KOPT-K1 (cell line): Measurements from ENCODE around the gene MLXIPL.
"Not testable (repeated sequence)": the region's sequence is repeated elsewhere in the genome, so short reads cannot be mapped to it uniquely, and the experiment has no call there.

ENCODE experiments used
- H3K27ac ChIP-seq: fragments of 200-600 bp; sonication (generic); 2 replicates; pipeline ENCODE4 v1.5.1; 2016; ENCODE audit warnings: antibody characterized with exemption, mild to moderate bottlenecking, low read depth, low read length; ENCODE audit not compliant: poor library complexity, severe bottlenecking
- H3K36me3 ChIP-seq: fragments of 200-600 bp; sonication (generic); 2 replicates; pipeline ENCODE4 v1.5.1; 2017; ENCODE audit warnings: antibody characterized with exemption, mild to moderate bottlenecking, low read length, moderate library complexity; ENCODE audit not compliant: insufficient read depth
- H3K9me3 ChIP-seq: fragments of 200-600 bp; sonication (generic); 2 replicates; pipeline ENCODE4 v1.5.1; 2017; ENCODE audit warnings: antibody characterized with exemption, low read length, mild to moderate bottlenecking; ENCODE audit not compliant: insufficient read depth, poor library complexity, severe bottlenecking

MLXIPL gene, protein sequence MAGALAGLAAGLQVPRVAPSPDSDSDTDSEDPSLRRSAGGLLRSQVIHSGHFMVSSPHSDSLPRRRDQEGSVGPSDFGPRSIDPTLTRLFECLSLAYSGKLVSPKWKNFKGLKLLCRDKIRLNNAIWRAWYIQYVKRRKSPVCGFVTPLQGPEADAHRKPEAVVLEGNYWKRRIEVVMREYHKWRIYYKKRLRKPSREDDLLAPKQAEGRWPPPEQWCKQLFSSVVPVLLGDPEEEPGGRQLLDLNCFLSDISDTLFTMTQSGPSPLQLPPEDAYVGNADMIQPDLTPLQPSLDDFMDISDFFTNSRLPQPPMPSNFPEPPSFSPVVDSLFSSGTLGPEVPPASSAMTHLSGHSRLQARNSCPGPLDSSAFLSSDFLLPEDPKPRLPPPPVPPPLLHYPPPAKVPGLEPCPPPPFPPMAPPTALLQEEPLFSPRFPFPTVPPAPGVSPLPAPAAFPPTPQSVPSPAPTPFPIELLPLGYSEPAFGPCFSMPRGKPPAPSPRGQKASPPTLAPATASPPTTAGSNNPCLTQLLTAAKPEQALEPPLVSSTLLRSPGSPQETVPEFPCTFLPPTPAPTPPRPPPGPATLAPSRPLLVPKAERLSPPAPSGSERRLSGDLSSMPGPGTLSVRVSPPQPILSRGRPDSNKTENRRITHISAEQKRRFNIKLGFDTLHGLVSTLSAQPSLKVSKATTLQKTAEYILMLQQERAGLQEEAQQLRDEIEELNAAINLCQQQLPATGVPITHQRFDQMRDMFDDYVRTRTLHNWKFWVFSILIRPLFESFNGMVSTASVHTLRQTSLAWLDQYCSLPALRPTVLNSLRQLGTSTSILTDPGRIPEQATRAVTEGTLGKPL

DNA sequence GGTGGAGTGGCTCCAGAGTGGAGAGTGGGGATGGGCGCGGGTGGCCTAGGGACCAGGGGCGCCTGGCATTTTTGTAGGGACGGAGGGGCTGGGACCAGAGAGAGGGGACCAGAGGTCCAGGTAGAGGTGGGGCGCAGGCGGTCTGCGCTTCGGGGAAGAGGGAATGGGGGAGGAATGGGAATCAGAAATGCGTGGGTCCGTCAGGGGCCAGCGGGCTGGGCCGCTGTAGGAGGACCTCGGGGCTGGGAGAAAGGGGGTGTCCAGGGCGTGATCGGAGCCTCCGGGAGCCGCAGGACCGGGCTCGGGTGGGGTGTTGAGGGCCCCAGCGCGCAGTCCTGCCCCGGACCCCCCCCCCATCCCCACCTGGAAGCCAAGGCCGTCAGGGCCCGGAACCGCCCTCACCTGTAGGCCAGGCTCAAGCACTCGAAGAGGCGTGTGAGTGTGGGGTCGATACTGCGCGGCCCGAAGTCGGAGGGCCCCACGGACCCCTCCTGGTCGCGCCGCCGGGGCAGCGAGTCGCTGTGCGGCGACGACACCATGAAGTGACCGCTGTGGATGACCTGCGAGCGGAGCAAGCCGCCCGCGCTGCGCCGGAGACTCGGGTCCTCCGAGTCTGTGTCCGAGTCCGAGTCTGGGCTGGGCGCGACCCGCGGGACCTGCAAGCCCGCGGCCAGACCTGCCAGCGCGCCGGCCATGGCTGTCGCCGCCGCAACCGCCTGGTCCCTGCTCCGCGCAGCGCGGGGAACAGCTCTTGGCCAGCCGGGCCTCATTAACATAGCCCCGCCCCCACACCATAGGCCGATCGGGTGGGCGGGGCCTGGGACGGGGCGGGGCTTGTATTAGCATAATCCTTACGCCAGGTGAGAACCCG is at the start of gene MLXIPL:
Gene MLXIPL (minus strand): TSS at position 725 of the 871 bp plus-strand sequence. CDS start 30 bp downstream, at position 695.
- no peak within 1 kb of the TSS for H3K27ac ChIP-seq
- no peaks in the 10 kb centered on the region for H3K36me3 ChIP-seq
- no peaks in the 10 kb centered on the region for H3K9me3 ChIP-seq

DNA sequence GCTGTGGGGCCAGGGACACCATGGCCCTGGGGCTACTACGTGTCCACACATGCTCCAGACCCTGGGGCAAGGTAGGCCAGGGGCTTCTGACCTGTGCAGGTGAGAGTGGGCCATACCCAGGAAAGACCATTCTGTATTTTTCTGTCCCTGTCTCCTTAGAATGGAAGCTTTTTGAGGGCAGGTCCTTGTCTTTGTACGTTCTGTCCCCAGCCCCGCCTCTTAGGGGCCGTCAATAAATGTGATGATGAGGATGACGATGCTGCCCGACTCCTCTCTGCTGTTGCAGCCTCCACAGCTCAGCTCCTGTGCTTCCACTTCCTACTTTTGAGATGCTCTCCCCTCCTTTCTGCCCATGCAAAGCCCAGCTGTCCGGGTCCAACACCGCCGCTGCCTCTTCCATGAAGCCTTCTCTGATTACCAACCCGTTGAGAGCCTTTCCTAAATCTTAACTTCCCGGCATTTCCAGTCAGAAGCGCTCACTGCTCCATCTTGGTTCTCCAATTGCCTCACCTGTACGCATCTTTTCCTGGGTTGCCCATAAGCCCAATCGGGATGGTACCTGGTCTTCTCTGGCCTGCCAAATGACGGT is 47.6 kb upstream of the MLXIPL start:
- Histone ChIP-seq H3K36me3 (no peaks in the 10 kb centered on the region), H3K27ac (no peak overlapping the region), H3K9me3 (no peaks in the 10 kb centered on the region)

DNA sequence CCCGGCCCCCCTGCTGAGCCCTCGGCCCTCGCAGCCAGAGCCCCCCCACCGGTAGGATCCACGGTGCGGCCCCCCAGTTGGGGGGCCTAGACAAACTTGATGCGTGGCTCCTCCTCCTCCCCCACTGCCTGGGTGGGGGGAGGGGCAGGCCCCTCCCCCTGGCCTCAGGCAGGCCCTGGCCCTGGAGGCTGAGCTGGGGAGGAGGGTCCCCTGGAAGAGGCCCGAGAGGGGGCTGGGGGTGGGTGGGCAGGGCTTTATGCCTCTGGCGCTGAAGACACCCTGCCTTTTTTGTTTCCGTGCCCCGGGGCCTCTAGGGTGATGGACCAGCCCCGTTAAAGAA is 47.0 kb upstream of the MLXIPL start:
- Histone ChIP-seq H3K36me3 (no peaks in the 10 kb centered on the region), H3K27ac (no peak overlapping the region), H3K9me3 (no peaks in the 10 kb centered on the region)

DNA sequence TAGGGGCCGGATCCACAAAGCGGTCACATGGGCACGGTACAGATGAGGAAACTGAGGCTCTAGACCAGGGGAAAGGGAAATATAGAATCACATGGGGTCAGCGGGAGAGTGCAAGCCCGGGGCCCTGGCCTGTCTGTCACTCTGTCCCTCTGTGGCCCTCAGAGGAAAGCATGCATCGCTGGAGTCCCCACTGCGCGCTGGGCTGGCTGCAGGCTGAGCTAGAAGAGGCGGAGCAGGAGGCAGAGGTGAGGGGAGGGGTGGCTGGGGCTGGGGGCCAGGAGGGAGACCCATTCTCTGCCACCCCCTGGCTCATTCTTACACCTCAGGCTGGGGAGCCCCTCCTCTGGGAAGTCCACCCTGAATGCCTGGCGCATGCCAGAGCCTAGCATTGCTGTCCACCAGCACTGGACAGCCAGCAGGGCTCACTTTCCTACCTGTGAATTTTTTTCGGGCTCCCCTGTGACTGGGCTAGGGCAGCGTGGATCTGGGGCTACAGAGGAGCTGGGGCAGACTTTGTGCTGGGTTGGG is 45.6 kb upstream of the MLXIPL start:
- Histone ChIP-seq H3K36me3 (no peaks in the 10 kb centered on the region), H3K27ac (no peak overlapping the region), H3K9me3 (no peaks in the 10 kb centered on the region)

DNA sequence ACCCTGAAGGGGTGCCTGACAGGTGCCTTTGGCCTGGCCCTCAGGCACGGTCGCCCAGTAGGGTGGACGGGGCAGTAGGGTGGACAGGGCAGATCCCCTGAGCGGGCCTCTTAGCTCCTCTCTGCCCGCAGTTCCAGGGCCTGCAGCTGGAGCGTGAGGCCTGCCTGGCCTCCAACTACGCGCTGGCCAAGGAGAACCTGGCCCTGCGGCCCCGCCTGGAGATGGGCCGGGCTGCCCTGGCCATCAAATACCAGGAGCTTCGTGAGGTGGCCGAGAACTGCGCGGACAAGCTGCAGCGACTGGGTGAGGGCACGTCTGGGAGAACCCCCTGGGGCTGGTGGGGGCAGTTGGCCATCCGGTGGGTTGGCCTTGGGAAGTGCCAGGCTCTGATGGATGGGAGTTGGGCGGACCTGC is 45.0 kb upstream of the MLXIPL start:
- H3K9me3 ChIP-seq = no peaks in the 10 kb centered on the region
- H3K36me3 ChIP-seq = no peaks in the 10 kb centered on the region
- H3K27ac ChIP-seq = no peak overlapping the region

DNA sequence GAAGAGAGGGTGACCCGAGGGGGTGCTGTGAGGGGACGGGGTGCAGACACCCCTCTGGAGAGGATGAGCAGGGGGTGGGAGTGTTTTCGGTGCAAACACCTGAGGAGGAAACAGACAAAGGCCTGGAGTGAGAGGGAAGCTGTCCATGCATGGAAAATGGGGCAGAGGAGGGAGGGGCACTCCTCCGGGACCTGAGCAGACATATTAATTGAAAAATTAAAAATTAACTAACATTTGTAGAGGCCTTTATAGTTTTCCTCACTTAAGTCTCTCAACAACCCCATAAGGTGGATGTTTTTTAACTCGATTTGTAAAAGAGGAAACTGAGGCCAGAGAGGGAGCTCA is 44.5 kb upstream of the MLXIPL start:
- Histone ChIP-seq H3K9me3 (no peaks in the 10 kb centered on the region), H3K36me3 (no peaks in the 10 kb centered on the region), H3K27ac (no peak overlapping the region)

DNA sequence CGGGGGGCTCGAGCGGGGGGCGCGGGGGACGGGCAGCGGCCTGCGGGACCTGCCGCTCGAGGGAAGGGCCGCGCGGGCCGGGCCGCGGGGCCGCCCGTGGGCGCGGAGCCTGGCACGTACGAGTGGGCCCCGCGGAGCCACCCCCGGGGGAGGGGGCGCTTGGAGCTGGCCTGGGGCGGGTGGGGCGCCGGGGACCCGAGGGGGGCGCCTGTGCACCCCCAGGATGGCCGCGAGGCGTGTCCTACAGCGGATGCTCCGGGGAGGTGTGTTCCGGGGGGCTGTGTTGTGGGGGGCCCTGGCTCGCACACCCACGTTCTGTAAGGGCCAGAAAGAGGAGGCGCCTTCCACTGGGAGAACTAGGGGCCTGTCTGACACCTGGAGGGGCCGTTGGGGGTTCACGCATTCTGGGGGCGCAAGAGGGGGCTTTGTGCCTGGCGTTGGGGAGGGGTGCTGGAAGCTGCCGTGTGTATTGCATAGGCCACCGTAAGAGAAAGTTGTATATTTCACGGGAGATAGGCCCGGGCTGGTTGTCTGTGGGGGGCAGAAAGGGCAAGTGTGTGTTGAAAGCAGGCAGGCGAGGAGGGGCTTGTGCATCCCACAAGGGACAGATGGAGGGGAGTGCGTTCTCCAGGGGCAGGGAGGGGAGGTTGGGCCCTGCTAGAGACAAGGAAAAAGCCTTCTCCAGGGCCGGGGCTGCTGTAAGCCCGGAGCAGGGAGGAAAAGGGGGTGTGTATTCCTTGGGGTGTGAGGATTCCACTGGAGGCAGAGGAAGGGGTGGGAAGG is 44.0 kb upstream of the MLXIPL start:
- H3K9me3 ChIP-seq = peaks cover 3% of the 10 kb centered on the region
- no peaks in the 10 kb centered on the region for H3K36me3 ChIP-seq
- H3K27ac ChIP-seq = no peak overlapping the region

- H3K9me3 ChIP-seq = peaks cover 11% of the 10 kb centered on the region
- no peaks in the 10 kb centered on the region for H3K36me3 ChIP-seq
- no peak within 1 kb of the TSS for H3K27ac ChIP-seq
Measured at GRCh38 chr7:73667344-73668102, 43.2 kb upstream of the MLXIPL start, which contains the start of gene VPS37D. Gene VPS37D (plus strand): TSS chr7:73667831. CDS start chr7:73667959, 128 bp downstream.

- Histone ChIP-seq H3K9me3 (peaks cover 12% of the 10 kb centered on the region), H3K36me3 (no peaks in the 10 kb centered on the region)
Measured at GRCh38 chr7:73663033-73663432, 38.7 kb upstream of the MLXIPL start.

DNA sequence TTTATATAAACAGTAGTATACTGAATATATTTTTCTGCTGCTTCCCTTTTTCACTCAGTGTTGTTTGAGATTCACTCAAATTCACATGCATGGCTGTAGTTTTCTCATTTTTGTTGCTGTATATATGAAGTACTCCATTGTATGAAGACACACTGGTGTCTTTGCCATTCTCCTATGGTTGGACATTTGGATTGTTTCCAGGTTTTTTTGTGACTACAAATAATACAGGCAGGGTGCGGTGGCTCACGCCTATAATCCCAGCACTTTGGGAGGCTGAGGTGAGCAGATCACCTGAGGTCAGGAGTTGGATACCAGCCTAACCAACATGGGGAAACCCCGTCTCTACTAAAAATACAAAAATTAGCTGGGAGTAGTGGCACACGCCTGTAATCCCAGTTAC is 36.3 kb upstream of the MLXIPL start:
- not testable (repeated sequence) for H3K36me3 ChIP-seq, H3K27ac ChIP-seq
- H3K9me3 ChIP-seq = peaks cover 12% of the 10 kb centered on the region

More at GRCh38 chr7:73663033-73663432, 38.7 kb upstream of the MLXIPL start:
- H3K27ac ChIP-seq = no peak overlapping the region

- no peak overlapping the region for H3K27ac ChIP-seq
- H3K36me3 ChIP-seq = no peaks in the 10 kb centered on the region
- peaks cover 12% of the 10 kb centered on the region for H3K9me3 ChIP-seq
Measured at GRCh38 chr7:73659983-73660382, 35.7 kb upstream of the MLXIPL start.

DNA sequence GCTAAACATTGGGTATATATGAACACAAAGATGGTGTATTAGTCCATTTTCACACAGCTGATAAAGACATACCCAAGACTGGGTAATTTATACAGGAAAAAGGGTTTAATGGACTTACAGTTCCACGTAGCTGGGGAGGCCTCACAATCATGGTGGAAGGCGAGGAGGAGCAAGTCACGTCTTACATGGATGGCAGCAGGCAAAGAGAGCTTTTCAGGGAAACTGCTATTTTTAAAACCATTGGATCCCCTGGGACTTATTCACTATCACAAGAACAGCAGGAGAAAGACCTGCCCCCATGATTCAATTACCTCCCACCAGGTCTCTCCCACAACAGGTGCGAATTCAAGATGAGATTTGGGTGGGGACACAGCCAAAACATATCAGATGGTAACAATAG is 31.0 kb upstream of the MLXIPL start:
- H3K9me3 ChIP-seq, H3K27ac ChIP-seq, H3K36me3 ChIP-seq: not testable (repeated sequence)

GRCh38 chr7:73652541-73652949 is 28.2 kb upstream of the MLXIPL start:
- no peaks in the 10 kb centered on the region for H3K9me3 ChIP-seq
- no peak overlapping the region for H3K27ac ChIP-seq
- no peaks in the 10 kb centered on the region for H3K36me3 ChIP-seq
